GM19023 (cell line): ENCODE measurements around the gene SLC2A1.

ENCODE experiments used
- ATAC-seq: cut with Tn5 transposase; IDR thresholded peaks from one replicate; pipeline ENCODE4 v1.9.1; 2021; ENCODE audit warnings: mild to moderate bottlenecking, moderate library complexity; ENCODE audit not compliant: unreplicated experiment

The SLC2A1 gene

GRCh38 chr1:42944246-42944928 lies 14.3 kb downstream of the SLC2A1 start:
- ATAC-seq, result no peak

GRCh38 chr1:42943728-42944127 lies 14.9 kb downstream of the SLC2A1 start:
- no peak for ATAC-seq

- no peak for ATAC-seq
These were observed 15.5 kb downstream of the SLC2A1 start for GRCh38 chr1:42943166-42943565.

- ATAC-seq, result no peak
These were observed 16.2 kb downstream of the SLC2A1 start for GRCh38 chr1:42942444-42942843.

GRCh38 chr1:42941640-42942330 lies 16.9 kb downstream of the SLC2A1 start:
- no peak for ATAC-seq

- no peak for ATAC-seq
These were observed 17.6 kb downstream of the SLC2A1 start for GRCh38 chr1:42940851-42941639.

GRCh38 chr1:42938645-42939615 lies 19.7 kb downstream of the SLC2A1 start:
- no peak for ATAC-seq

- no peak for ATAC-seq
These were observed 20.6 kb downstream of the SLC2A1 start for GRCh38 chr1:42937836-42938644.

- ATAC-seq, result no peak
These were observed 21.4 kb downstream of the SLC2A1 start for GRCh38 chr1:42937141-42937696.

GRCh38 chr1:42936309-42937078 lies 22.2 kb downstream of the SLC2A1 start:
- ATAC-seq, result no peak

- no peak for ATAC-seq
These were observed 22.7 kb downstream of the SLC2A1 start for GRCh38 chr1:42935971-42936308.

GRCh38 chr1:42935313-42935895 lies 23.3 kb downstream of the SLC2A1 start:
- no peak for ATAC-seq

- no peak for ATAC-seq
These were observed 23.9 kb downstream of the SLC2A1 start for GRCh38 chr1:42934541-42935312.

GRCh38 chr1:42933610-42934491 lies 24.8 kb downstream of the SLC2A1 start:
- no peak for ATAC-seq

GRCh38 chr1:42933060-42933586 lies 25.5 kb downstream of the SLC2A1 start:
- ATAC-seq, result no peak

GRCh38 chr1:42932442-42932941 lies 26.2 kb downstream of the SLC2A1 start:
- ATAC-seq, result no peak
